Skeletal muscle tissue (tissue), 4 donors: ENCODE measurements around the gene ANK3. TPM values are rescaled to one million over a fixed set of nuclear protein-coding genes. Genes with fewer than 3 reads are reported as not detected.

ENCODE experiments used
- H3K27ac ChIP-seq: one replicate; pipeline ENCODE4 v1.7.0; 2013; ENCODE audit warnings: mild to moderate bottlenecking, low read depth, low read length, inconsistent platforms
- H3K27me3 ChIP-seq, 3 donors: one replicate each; pipeline ENCODE4 v1.7.0; 2013; ENCODE audit warnings: low read length in 3 of 3; ENCODE audit not compliant: control insufficient read depth in 3 of 3, insufficient read depth in 3 of 3
- H3K36me3 ChIP-seq, 3 donors: one replicate each; pipeline ENCODE4 v1.7.0; 2013; ENCODE audit warnings: low read length in 3 of 3; ENCODE audit not compliant: control insufficient read depth in 3 of 3, insufficient read depth in 3 of 3
- H3K4me1 ChIP-seq, 3 donors: one replicate each; pipeline ENCODE4 v1.7.0; 2013; ENCODE audit warnings: low read length in 3 of 3, mild to moderate bottlenecking in 3 of 3; ENCODE audit not compliant: control insufficient read depth in 3 of 3, insufficient read depth in 3 of 3
- H3K4me3 ChIP-seq, 3 donors: one replicate each; pipeline ENCODE4 v1.7.0; 2013; ENCODE audit warnings: low read length in 3 of 3
- H3K9ac ChIP-seq, 3 donors: one replicate each; pipeline ENCODE4 v1.7.0; 2013; ENCODE audit warnings: low read length in 3 of 3, mild to moderate bottlenecking in 3 of 3, moderate library complexity in 2 of 3, low read depth in 1 of 3
- H3K9me3 ChIP-seq, 3 donors: one replicate each; pipeline ENCODE4 v1.7.0; 2013; ENCODE audit warnings: low read length in 3 of 3; ENCODE audit not compliant: control insufficient read depth in 3 of 3
- total RNA-seq: library from RNA; depleted of rRNA; stranded (reverse); fragments of >200 nt; gene quantifications from one replicate; pipeline ENCODE4 v1.2.3, GENCODE V29; 2014
- donor health status: Osteomylitis.

The ANK3 gene
- total RNA-seq, 1 donor from 2014 or later = 110 TPM

DNA sequence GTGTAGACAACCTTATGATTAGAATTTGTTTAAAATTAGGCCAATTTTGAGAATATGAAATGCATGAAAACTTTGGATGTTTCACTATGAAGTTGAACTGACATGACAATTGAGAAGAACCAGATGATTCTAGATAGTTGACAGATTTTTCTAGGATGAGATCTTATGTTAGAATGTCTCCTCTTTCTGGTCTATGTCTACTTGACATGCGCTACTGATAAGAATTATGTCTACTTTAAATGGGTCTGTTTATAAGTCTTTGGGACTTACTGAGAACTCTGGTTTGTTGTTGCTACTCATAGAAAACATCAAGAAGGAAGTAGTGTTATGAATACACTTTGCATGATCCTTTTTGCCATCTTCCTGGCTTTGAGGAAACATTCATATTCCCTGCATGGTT is 255.1 kb downstream of the ANK3 start:
- H3K4me3 ChIP-seq = no peak overlapping the region
- H3K27ac ChIP-seq = no peak overlapping the region
- no peak overlapping the region for H3K9ac ChIP-seq

GRCh38 chr10:60130130-60130579 is 259.5 kb downstream of the ANK3 start:
- peaks cover 3 to 15% (median 4%) of the 10 kb centered on the region in 3 donors for H3K4me1 ChIP-seq
- no peak overlapping the region for H3K4me3 ChIP-seq
- H3K27me3 ChIP-seq = no peaks in the 10 kb centered on the region
- no peak overlapping the region for H3K27ac ChIP-seq
- no peaks in the 10 kb centered on the region for H3K9me3 ChIP-seq
- no peak overlapping the region for H3K9ac ChIP-seq
- H3K36me3 ChIP-seq = peaks cover 0 to 20% (median 7%) of the 10 kb centered on the region in 3 donors

More for the DNA sequence above, 255.1 kb downstream of the ANK3 start:
- peaks cover 3 to 7% (median 4%) of the 10 kb centered on the region in 3 donors for H3K4me1 ChIP-seq
- peaks cover 0 to 10% (median 7%) of the 10 kb centered on the region in 3 donors for H3K36me3 ChIP-seq
- no peaks in the 10 kb centered on the region for H3K9me3 ChIP-seq
- no peaks in the 10 kb centered on the region for H3K27me3 ChIP-seq

DNA sequence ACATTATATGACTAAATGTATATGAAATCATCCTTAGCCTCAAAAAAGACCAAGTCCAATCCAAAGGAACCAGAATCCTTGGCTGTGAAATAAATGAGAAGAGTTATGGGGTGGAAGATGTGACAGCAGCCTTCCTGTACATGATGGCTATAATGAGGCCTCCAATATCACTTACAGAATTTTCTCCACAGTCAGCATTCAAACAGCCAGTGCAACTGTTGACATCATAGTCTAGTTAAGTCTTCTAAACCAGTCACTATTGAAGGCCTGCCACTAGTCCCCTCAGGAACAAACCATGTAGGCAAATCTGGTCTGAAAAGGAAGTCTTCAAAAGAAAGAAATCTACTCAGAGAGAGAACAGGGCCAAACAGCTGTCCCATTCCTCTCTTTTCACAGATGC is 263.8 kb downstream of the ANK3 start:
- Histone ChIP-seq H3K9ac (no peak overlapping the region), H3K4me3 (no peak overlapping the region), H3K9me3 (no peaks in the 10 kb centered on the region), H3K27me3 (no peaks in the 10 kb centered on the region), H3K27ac (no peak overlapping the region), H3K4me1 (peaks cover 9 to 27% (median 10%) of the 10 kb centered on the region in 3 donors), H3K36me3 (peaks cover 0 to 12% (median 0%) of the 10 kb centered on the region in 3 donors)

GRCh38 chr10:60124536-60124935 is 265.1 kb downstream of the ANK3 start:
- H3K27ac ChIP-seq = no peak overlapping the region

DNA sequence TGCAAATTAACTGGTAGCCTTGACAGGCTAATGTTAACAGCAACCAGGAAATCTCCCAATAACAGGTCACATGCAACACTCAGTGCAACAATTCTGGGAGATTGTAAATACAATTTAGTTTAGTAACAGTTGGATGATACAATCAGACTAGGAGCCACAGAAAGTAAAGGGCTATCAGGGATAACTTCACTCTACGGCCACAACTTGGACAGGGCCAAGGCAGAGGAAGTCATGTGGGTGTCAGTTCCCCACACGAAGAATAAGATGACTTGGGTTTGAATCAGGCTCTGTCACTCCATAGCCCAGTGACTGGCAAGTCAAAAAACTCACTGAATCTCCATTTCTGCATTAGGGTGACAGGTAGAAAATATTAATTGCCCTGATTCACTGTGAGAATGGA is 266.0 kb downstream of the ANK3 start:
- H3K4me1 ChIP-seq = peaks cover 6 to 24% (median 6%) of the 10 kb centered on the region in 3 donors
- no peaks in the 10 kb centered on the region for H3K9me3 ChIP-seq
- no peaks in the 10 kb centered on the region for H3K27me3 ChIP-seq
- H3K27ac ChIP-seq = peak overlapping the region; percentile 31
- H3K9ac ChIP-seq = no peak overlapping the region
- no peak overlapping the region for H3K4me3 ChIP-seq
- H3K36me3 ChIP-seq = peaks cover 0 to 6% (median 0%) of the 10 kb centered on the region in 3 donors

More at GRCh38 chr10:60124536-60124935, 265.1 kb downstream of the ANK3 start:
- Histone ChIP-seq H3K9ac (no peak overlapping the region), H3K4me1 (peaks cover 6 to 24% (median 6%) of the 10 kb centered on the region in 3 donors), H3K4me3 (no peak overlapping the region), H3K27me3 (no peaks in the 10 kb centered on the region), H3K36me3 (peaks cover 0 to 12% (median 0%) of the 10 kb centered on the region in 3 donors), H3K9me3 (no peaks in the 10 kb centered on the region)

GRCh38 chr10:60123172-60123571 is 266.5 kb downstream of the ANK3 start:
- Histone ChIP-seq H3K9ac (no peak overlapping the region), H3K27me3 (no peaks in the 10 kb centered on the region), H3K27ac (peak overlapping the region; percentile 31)

DNA sequence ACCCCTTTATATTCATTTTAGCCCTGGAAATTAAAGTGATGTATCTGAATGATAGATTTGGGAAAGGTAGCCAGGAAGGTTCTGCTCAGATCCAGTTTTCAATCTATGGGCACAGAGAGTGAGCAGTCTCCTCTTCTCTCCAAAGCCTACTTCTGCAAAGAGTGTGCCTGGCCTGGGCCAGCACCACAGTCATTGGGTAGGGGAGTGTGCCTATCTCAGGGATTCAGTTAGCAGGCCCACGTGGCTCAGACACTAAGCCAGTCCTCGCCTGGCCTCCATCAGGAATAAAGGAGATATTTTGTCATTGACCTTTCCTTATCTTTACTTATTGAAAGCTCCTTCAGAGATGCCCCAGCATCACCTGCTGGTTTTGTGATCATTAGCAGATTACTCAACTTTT is 267.5 kb downstream of the ANK3 start:
- Histone ChIP-seq H3K27ac (no peak overlapping the region), H3K9me3 (no peaks in the 10 kb centered on the region), H3K4me1 (peaks cover 6 to 24% (median 6%) of the 10 kb centered on the region in 3 donors), H3K36me3 (peaks cover 0 to 2% (median 0%) of the 10 kb centered on the region in 3 donors), H3K27me3 (no peaks in the 10 kb centered on the region), H3K9ac (no peak overlapping the region), H3K4me3 (no peak overlapping the region)

More at GRCh38 chr10:60123172-60123571, 266.5 kb downstream of the ANK3 start:
- H3K4me3 ChIP-seq = no peak overlapping the region
- H3K4me1 ChIP-seq = peaks cover 6 to 24% (median 6%) of the 10 kb centered on the region in 3 donors
- H3K9me3 ChIP-seq = no peaks in the 10 kb centered on the region
- peaks cover 0 to 5% (median 0%) of the 10 kb centered on the region in 3 donors for H3K36me3 ChIP-seq

GRCh38 chr10:60114765-60115586 is 274.7 kb downstream of the ANK3 start:
- H3K27me3 ChIP-seq = no peaks in the 10 kb centered on the region
- no peak overlapping the region for H3K27ac ChIP-seq
- H3K36me3 ChIP-seq = peaks cover 0 to 4% (median 0%) of the 10 kb centered on the region in 3 donors
- H3K4me3 ChIP-seq = no peak overlapping the region
- H3K9ac ChIP-seq = no peak overlapping the region
- H3K4me1 ChIP-seq = no peaks in the 10 kb centered on the region
- H3K9me3 ChIP-seq = no peaks in the 10 kb centered on the region

- Histone ChIP-seq H3K27me3 (no peaks in the 10 kb centered on the region), H3K4me1 (no peaks in the 10 kb centered on the region), H3K36me3 (peaks cover 0 to 13% (median 6%) of the 10 kb centered on the region in 3 donors), H3K9ac (no peak overlapping the region), H3K27ac (no peak overlapping the region), H3K9me3 (no peaks in the 10 kb centered on the region), H3K4me3 (no peak overlapping the region)
These were observed 278.9 kb downstream of the ANK3 start for GRCh38 chr10:60110739-60111138.

DNA sequence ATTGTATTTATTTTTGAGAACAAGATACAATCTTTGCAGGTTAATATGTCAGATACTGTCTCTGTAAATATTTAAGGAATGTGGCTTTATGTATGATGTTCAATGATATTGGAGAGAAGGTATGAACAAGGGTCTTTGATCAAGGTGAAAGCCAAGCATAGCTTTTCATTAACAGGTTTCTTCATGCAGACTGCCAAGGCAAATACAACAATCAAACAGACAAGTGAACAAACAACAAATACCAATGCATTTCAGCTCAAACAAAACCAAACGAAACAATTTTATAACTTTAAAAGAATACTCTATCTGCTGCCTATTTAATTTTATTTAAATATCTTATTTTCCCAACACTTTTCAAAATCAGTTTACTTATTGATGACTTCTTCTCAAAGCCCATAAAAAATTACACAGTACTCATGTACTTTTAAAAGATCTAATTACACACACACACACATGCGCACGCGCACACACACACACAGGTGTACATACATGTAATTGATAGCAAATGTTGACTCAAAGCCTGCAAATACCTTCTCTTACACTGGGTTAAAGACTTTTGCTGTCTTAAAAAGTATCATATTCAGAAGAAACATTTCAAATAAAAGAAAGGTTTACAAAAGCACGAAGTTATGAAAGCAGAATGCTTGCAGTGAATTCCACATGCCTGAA is 282.2 kb downstream of the ANK3 start:
- H3K27ac ChIP-seq = no peak overlapping the region
- H3K9ac ChIP-seq = no peak overlapping the region
- no peaks in the 10 kb centered on the region for H3K4me1 ChIP-seq
- peaks cover 3 to 22% (median 6%) of the 10 kb centered on the region in 3 donors for H3K36me3 ChIP-seq
- H3K4me3 ChIP-seq = no peak overlapping the region
- H3K9me3 ChIP-seq = no peaks in the 10 kb centered on the region
- H3K27me3 ChIP-seq = no peaks in the 10 kb centered on the region
